ENCODE results near the gene S100B.

Gene S100B

DNA sequence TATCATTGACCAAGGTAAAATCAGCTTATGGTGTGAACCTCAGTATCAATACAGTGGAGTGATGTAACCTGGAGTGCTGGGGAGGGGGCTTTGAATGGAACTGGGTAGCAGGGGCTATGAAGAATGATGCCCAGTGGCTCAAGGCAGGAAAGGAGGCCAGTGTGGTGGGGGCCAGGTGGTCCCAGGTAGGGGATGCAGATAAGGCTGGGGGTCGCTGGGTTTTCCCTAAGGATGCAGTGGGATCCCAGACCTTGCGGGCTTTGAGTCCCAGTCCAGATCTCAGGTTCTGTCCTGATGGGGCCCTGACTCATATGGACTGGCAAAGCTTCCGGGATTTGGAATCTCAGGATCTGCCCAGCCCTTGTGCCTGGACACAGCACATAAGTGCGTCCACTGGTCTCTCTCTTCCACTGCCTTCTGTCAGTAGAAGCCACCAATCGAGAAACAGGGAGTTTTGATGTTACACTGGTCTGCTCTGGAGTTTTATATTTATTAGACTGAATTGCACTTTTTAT lies 52.0 kb downstream of the S100B start:
- TF ChIP-seq, protein P1, sequence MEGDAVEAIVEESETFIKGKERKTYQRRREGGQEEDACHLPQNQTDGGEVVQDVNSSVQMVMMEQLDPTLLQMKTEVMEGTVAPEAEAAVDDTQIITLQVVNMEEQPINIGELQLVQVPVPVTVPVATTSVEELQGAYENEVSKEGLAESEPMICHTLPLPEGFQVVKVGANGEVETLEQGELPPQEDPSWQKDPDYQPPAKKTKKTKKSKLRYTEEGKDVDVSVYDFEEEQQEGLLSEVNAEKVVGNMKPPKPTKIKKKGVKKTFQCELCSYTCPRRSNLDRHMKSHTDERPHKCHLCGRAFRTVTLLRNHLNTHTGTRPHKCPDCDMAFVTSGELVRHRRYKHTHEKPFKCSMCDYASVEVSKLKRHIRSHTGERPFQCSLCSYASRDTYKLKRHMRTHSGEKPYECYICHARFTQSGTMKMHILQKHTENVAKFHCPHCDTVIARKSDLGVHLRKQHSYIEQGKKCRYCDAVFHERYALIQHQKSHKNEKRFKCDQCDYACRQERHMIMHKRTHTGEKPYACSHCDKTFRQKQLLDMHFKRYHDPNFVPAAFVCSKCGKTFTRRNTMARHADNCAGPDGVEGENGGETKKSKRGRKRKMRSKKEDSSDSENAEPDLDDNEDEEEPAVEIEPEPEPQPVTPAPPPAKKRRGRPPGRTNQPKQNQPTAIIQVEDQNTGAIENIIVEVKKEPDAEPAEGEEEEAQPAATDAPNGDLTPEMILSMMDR (IDR thresholded peaks at IDR 0.05; ENCODE audit: control insufficient read depth, insufficient read depth, low read depth, low read length, missing control alignments): no peak
- no peak overlapping the region for H3K4me3 ChIP-seq (ENCODE audit: control insufficient read depth, low read depth, low read length)
- DNase-seq (ENCODE audit: low read depth): no peak

DNA sequence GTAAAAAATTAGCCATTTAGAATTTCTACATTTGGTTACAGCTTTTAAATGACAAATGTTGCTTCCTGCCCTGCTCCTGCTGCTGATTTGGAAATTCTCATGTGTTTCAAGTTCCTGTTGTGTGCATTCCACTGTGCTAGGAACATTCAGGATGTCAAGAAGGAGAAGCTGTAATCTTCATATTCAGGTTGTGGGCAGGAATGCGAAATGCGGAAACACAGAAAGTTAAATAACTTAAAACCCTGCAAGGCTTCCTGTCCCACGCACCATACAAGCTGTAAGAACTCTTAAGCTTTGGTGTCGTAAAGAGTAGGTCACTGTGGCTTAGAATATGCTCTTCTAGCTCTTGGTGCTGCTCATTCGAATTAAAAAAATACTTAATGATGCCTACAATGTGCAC lies 52.6 kb downstream of the S100B start:
- TF ChIP-seq, protein P1 (IDR thresholded peaks at IDR 0.05; ENCODE audit: control insufficient read depth, insufficient read depth, low read depth, low read length, missing control alignments): no peak
- no peak for DNase-seq (ENCODE audit: low read depth)
- no peak overlapping the region for H3K4me3 ChIP-seq (ENCODE audit: control insufficient read depth, low read depth, low read length)

DNA sequence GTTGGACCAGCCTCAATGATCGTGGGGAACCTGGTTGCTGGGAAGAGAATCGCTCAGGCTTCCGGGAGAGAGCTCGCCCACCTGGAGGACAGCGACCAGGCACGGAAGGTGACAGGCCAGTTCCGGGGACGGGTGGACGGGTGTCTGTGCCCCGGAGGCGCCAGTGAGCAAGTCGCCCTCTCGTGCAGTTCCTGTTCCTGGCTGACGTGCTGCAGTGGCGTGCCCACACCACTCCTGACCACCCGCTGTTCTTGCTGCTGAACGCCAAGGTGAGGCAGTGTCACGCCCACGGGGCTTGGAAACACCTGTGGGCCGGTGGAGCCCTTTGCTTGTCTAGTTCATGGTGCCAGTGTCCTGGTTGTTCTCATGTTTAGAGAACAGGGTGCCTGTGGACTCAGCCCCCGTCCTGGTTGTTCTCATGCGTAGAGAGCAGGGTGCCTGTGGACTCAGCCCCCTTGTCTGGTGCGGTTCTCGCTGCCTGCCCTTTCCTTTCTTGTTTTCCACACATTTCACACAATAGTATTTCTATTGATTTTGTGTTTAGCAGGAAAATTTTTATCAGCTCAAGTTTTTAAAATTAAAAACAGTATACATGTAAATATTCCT lies 53.1 kb downstream of the S100B start:
- TF ChIP-seq, protein P1 (IDR thresholded peaks at IDR 0.05; ENCODE audit: control insufficient read depth, insufficient read depth, low read depth, low read length, missing control alignments): no peak
- no peak for DNase-seq (ENCODE audit: low read depth)

DNA sequence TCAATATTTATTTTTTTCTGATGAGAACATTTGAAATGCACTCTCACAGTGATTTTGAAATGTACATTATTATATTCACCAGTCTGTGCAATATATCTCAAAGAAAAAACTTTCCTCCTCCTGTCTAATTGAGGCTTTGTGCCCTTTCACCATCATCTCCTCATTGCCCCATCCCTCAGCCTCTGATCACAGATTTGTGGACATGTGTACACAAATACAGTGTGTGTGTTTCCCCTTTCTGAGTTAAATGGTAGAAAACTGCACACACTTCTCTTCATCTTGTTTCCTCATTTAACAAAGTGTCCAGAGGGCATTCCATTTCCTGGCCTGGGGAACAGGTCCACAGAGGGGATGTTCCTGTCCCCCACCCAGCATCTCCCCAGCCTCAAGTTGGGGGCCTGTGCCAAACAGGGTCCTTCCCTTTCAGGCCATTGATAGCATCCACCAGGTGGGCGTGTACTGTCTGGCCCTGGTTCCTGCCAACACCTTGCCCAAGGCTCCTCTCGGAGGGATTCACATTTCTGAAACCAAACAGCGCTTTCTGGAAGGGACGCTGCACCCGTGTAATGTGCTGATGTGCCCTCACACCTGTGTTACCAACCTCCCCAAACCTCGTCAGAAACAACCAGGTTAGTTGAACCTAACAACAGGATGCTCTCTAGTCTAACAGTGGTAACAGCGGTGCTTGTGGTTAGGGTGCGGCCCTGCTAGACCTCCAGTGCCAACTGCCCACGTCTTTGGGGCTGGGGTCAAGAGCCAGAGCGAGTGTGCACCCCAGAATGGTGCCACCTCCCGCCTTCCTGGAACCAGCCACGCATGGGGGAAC lies 54.6 kb downstream of the S100B start:
- no peak overlapping the region for H3K4me3 ChIP-seq (ENCODE audit: control insufficient read depth, low read depth, low read length)
- no peak for DNase-seq (ENCODE audit: low read depth)
- TF ChIP-seq, protein P1 (IDR thresholded peaks at IDR 0.05; ENCODE audit: control insufficient read depth, insufficient read depth, low read depth, low read length, missing control alignments): no peak

More for the DNA sequence above, 53.1 kb downstream of the S100B start:
- no peak overlapping the region for H3K4me3 ChIP-seq (ENCODE audit: control insufficient read depth, low read depth, low read length)

DNA sequence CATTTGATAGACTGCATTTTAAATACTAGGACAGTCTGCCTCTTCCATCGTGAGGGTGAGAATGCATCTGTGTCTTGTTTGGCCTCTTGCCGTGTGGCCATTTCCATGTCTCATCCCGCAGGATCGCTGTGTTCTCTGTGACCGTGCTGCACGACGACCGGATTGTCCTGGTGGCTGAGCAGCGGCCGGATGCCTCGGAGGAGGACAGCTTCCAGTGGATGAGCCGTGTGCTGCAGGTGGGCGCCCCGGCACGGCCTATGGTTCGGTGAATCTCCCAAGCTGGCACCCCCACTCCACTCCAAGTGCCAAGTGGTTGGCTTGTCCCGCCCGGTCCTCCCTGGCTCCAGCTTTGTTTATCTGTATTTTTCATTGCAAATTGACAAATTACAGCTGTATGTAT lies 55.2 kb downstream of the S100B start:
- TF ChIP-seq, protein P1 (IDR thresholded peaks at IDR 0.05; ENCODE audit: control insufficient read depth, insufficient read depth, low read depth, low read length, missing control alignments): no peak
- H3K4me3 ChIP-seq (ENCODE audit: control insufficient read depth, low read depth, low read length): no peak overlapping the region
- no peak for DNase-seq (ENCODE audit: low read depth)

Measured in AG09309 (cell line).